GM12872 (cell line): ENCODE measurements around the gene EDRF1.

Experiments used
- CTCF ChIP-seq: IDR thresholded peaks from 3 replicates; pipeline ENCODE4 v1.5.1; 2011; ENCODE audit warnings: low read depth, mild to moderate bottlenecking, low read length, moderate library complexity; ENCODE audit not compliant: insufficient read depth

EDRF1 gene

GRCh38 chr10:125738206-125738605 lies 18.7 kb downstream of the EDRF1 start:
- TF ChIP-seq CTCF: no peak

- TF ChIP-seq CTCF: no peak
Measured at GRCh38 chr10:125739994-125740679, 20.6 kb downstream of the EDRF1 start.

- TF ChIP-seq CTCF: no peak
Measured at GRCh38 chr10:125742465-125742864, 23.0 kb downstream of the EDRF1 start.

GRCh38 chr10:125744909-125745308 lies 25.4 kb downstream of the EDRF1 start:
- no peak for TF ChIP-seq CTCF

- no peak for TF ChIP-seq CTCF
Measured at GRCh38 chr10:125747417-125747816, 27.9 kb downstream of the EDRF1 start.

- TF ChIP-seq CTCF: no peak
Measured at GRCh38 chr10:125756196-125756595, 36.7 kb downstream of the EDRF1 start.

GRCh38 chr10:125756853-125757487 lies 37.5 kb downstream of the EDRF1 start:
- no peak for TF ChIP-seq CTCF
